ENCODE data around the gene LYAR. TPM values are rescaled to one million over a fixed set of nuclear protein-coding genes. Genes with fewer than 3 reads are reported as not detected.
"Not testable (repeated sequence)": the region's sequence is repeated elsewhere in the genome, so short reads cannot be mapped to it uniquely, and the experiment has no call there.

The LYAR gene
- total RNA-seq, 1 donor, result 4.0 TPM

GRCh38 chr4:4268776-4269175 lies 21.2 kb downstream of the LYAR start:
- Histone ChIP-seq H3K4me3 (ENCODE audit: insufficient read depth, low read length) (no peak overlapping the region), H3K79me2 (ENCODE audit: insufficient read depth, low read length) (no peaks in the 10 kb centered on the region), H3K9me3 (ENCODE audit: low read depth, low read length) (no peaks in the 10 kb centered on the region), H3K4me1 (ENCODE audit: insufficient read depth, low read length) (no peaks in the 10 kb centered on the region), H3K36me3 (ENCODE audit: insufficient read depth, low read length) (peaks cover 34% of the 10 kb centered on the region), H3K27ac (ENCODE audit: low read depth, low read length) (no peak overlapping the region), H2AFZ (ENCODE audit: low read length) (no peak overlapping the region), H3K27me3 (ENCODE audit: insufficient read depth, low read length) (no peaks in the 10 kb centered on the region), H3K4me2 (ENCODE audit: insufficient read depth, low read length) (no peak overlapping the region), H4K20me1 (ENCODE audit: insufficient read depth, low read length) (no peaks in the 10 kb centered on the region)
- DNase-seq (ENCODE audit: insufficient read length, low spot score, missing footprints), result no peak
- no peak for TF ChIP-seq CTCF (IDR thresholded peaks at IDR 0.05; ENCODE audit: extremely low read depth, low read depth, low read length)

- no peak overlapping the region for H2AFZ ChIP-seq (ENCODE audit: low read length)
- no peak overlapping the region for H3K4me2 ChIP-seq (ENCODE audit: insufficient read depth, low read length)
- H3K79me2 ChIP-seq (ENCODE audit: insufficient read depth, low read length), result no peaks in the 10 kb centered on the region
- peaks cover 29% of the 10 kb centered on the region for H3K36me3 ChIP-seq (ENCODE audit: insufficient read depth, low read length)
- no peaks in the 10 kb centered on the region for H3K4me1 ChIP-seq (ENCODE audit: insufficient read depth, low read length)
- no peak overlapping the region for H3K27ac ChIP-seq (ENCODE audit: low read depth, low read length)
- no peaks in the 10 kb centered on the region for H4K20me1 ChIP-seq (ENCODE audit: insufficient read depth, low read length)
- no peak for TF ChIP-seq CTCF (IDR thresholded peaks at IDR 0.05; ENCODE audit: extremely low read depth, low read depth, low read length)
- no peak for DNase-seq (ENCODE audit: insufficient read length, low spot score, missing footprints)
- no peak overlapping the region for H3K4me3 ChIP-seq (ENCODE audit: insufficient read depth, low read length)
- no peaks in the 10 kb centered on the region for H3K9me3 ChIP-seq (ENCODE audit: low read depth, low read length)
- no peaks in the 10 kb centered on the region for H3K27me3 ChIP-seq (ENCODE audit: insufficient read depth, low read length)
Observed at GRCh38 chr4:4267981-4268380, 22.0 kb downstream of the LYAR start.

GRCh38 chr4:4260185-4260751 lies 29.7 kb downstream of the LYAR start:
- Histone ChIP-seq H3K9me3 (ENCODE audit: low read depth, low read length) (no peaks in the 10 kb centered on the region), H3K4me3 (ENCODE audit: insufficient read depth, low read length) (peak overlapping the region; percentile 36), H3K4me2 (ENCODE audit: insufficient read depth, low read length) (peak overlapping the region; percentile 71), H2AFZ (ENCODE audit: low read length) (peak overlapping the region; percentile 76), H3K27ac (ENCODE audit: low read depth, low read length) (no peak overlapping the region), H3K27me3 (ENCODE audit: insufficient read depth, low read length) (peaks cover 2% of the 10 kb centered on the region), H3K36me3 (ENCODE audit: insufficient read depth, low read length) (no peaks in the 10 kb centered on the region), H3K4me1 (ENCODE audit: insufficient read depth, low read length) (peaks cover 6% of the 10 kb centered on the region), H3K79me2 (ENCODE audit: insufficient read depth, low read length) (no peaks in the 10 kb centered on the region), H4K20me1 (ENCODE audit: insufficient read depth, low read length) (no peaks in the 10 kb centered on the region)
- TF ChIP-seq CTCF (IDR thresholded peaks at IDR 0.05; ENCODE audit: extremely low read depth, low read depth, low read length), result peak; percentile 68
- DNase-seq (ENCODE audit: insufficient read length, low spot score, missing footprints), result peak; percentile 90

GRCh38 chr4:4259484-4260100 lies 30.4 kb downstream of the LYAR start:
- Histone ChIP-seq H3K36me3 (ENCODE audit: insufficient read depth, low read length) (no peaks in the 10 kb centered on the region), H3K4me1 (ENCODE audit: insufficient read depth, low read length) (peaks cover 6% of the 10 kb centered on the region), H3K27ac (ENCODE audit: low read depth, low read length) (no peak overlapping the region), H3K9me3 (ENCODE audit: low read depth, low read length) (no peaks in the 10 kb centered on the region), H4K20me1 (ENCODE audit: insufficient read depth, low read length) (no peaks in the 10 kb centered on the region), H3K27me3 (ENCODE audit: insufficient read depth, low read length) (peaks cover 5% of the 10 kb centered on the region), H3K4me2 (ENCODE audit: insufficient read depth, low read length) (peak overlapping the region; percentile 71), H3K4me3 (ENCODE audit: insufficient read depth, low read length) (peak overlapping the region; percentile 36), H2AFZ (ENCODE audit: low read length) (peak overlapping the region; percentile 76), H3K79me2 (ENCODE audit: insufficient read depth, low read length) (no peaks in the 10 kb centered on the region)
- TF ChIP-seq CTCF (IDR thresholded peaks at IDR 0.05; ENCODE audit: extremely low read depth, low read depth, low read length), result no peak
- DNase-seq (ENCODE audit: insufficient read length, low spot score, missing footprints), result no peak

- not testable (repeated sequence) for H3K27me3 ChIP-seq (ENCODE audit: insufficient read depth, low read length); H2AFZ ChIP-seq (ENCODE audit: low read length); H3K4me3 ChIP-seq (ENCODE audit: insufficient read depth, low read length); H3K27ac ChIP-seq (ENCODE audit: low read depth, low read length); H3K9me3 ChIP-seq (ENCODE audit: low read depth, low read length); H3K4me2 ChIP-seq (ENCODE audit: insufficient read depth, low read length); H4K20me1 ChIP-seq (ENCODE audit: insufficient read depth, low read length); H3K79me2 ChIP-seq (ENCODE audit: insufficient read depth, low read length); H3K4me1 ChIP-seq (ENCODE audit: insufficient read depth, low read length); H3K36me3 ChIP-seq (ENCODE audit: insufficient read depth, low read length); DNase-seq (ENCODE audit: insufficient read length, low spot score, missing footprints)
Observed at GRCh38 chr4:4257705-4258104, 32.2 kb downstream of the LYAR start.
